ENCODE results near the gene SSMEM1.
"Not testable (repeated sequence)": the region's sequence is repeated elsewhere in the genome, so short reads cannot be mapped to it uniquely, and the experiment has no call there.

The SSMEM1 gene

GRCh38 chr7:130218806-130219620, 11.4 kb downstream of the SSMEM1 start:
- TF ChIP-seq EZH2 (IDR thresholded peaks at IDR 0.05) (no peak), FOXP2 (optimal IDR thresholded peaks at IDR 0.05; ENCODE audit: control extremely low read depth, extremely low read length, insufficient read depth) (no peak), POLR2AphosphoS5 (IDR thresholded peaks at IDR 0.05; ENCODE audit: borderline replicate concordance, low read depth, low read length) (no peak)
- DNase-seq (ENCODE audit: low read depth, low spot score), result no peak
- Histone ChIP-seq H3K27ac (no peak overlapping the region), H3K9ac (ENCODE audit: insufficient read length) (no peak overlapping the region), H3K9me3 (ENCODE audit: low read depth, low read length) (no peaks in the 10 kb centered on the region), H3K4me3 (no peak overlapping the region), H3K36me3 (ENCODE audit: insufficient read depth, low read length) (no peaks in the 10 kb centered on the region)

- H3K36me3 ChIP-seq (ENCODE audit: insufficient read depth, low read length), result no peaks in the 10 kb centered on the region
- no peak overlapping the region for H3K4me3 ChIP-seq
- H3K27ac ChIP-seq, result no peak overlapping the region
- TF ChIP-seq FOXP2 (optimal IDR thresholded peaks at IDR 0.05; ENCODE audit: control extremely low read depth, extremely low read length, insufficient read depth), result no peak
- TF ChIP-seq EZH2 (IDR thresholded peaks at IDR 0.05), result no peak
- no peak for TF ChIP-seq POLR2AphosphoS5 (IDR thresholded peaks at IDR 0.05; ENCODE audit: borderline replicate concordance, low read depth, low read length)
- DNase-seq (ENCODE audit: low read depth, low spot score), result no peak
- no peaks in the 10 kb centered on the region for H3K9me3 ChIP-seq (ENCODE audit: low read depth, low read length)
- no peak overlapping the region for H3K9ac ChIP-seq (ENCODE audit: insufficient read length)
Measured at GRCh38 chr7:130219871-130220270, 12.2 kb downstream of the SSMEM1 start.

DNA sequence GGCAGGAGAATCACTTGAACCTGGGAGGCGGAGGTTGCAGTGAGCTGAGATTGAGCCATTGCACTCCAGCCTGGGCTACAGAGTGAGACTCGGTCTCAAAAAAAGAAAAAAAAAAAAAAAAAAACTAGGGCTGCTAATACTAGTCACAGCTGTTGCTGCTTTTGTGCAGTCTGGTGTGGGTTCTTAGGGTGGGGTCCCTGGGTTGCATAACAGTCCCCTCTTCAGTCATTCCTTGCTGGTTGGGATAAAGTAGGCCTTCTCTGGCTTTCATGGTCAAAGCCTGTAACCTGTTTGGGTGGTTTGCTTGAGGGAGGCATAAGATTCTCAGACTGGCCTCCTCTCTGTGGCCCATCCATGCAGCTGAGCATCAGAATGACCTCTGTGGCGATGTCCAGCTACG, 14.1 kb downstream of the SSMEM1 start:
- Histone ChIP-seq H3K4me3 (no peak overlapping the region), H3K9ac (ENCODE audit: insufficient read length) (no peak overlapping the region), H3K27ac (no peak overlapping the region), H3K36me3 (ENCODE audit: insufficient read depth, low read length) (no peaks in the 10 kb centered on the region), H3K9me3 (ENCODE audit: low read depth, low read length) (no peaks in the 10 kb centered on the region)
- DNase-seq (ENCODE audit: low read depth, low spot score), result no peak
- no peak for TF ChIP-seq FOXP2 (optimal IDR thresholded peaks at IDR 0.05; ENCODE audit: control extremely low read depth, extremely low read length, insufficient read depth)
- TF ChIP-seq EZH2 (IDR thresholded peaks at IDR 0.05), result no peak
- no peak for TF ChIP-seq POLR2AphosphoS5 (IDR thresholded peaks at IDR 0.05; ENCODE audit: borderline replicate concordance, low read depth, low read length)

DNA sequence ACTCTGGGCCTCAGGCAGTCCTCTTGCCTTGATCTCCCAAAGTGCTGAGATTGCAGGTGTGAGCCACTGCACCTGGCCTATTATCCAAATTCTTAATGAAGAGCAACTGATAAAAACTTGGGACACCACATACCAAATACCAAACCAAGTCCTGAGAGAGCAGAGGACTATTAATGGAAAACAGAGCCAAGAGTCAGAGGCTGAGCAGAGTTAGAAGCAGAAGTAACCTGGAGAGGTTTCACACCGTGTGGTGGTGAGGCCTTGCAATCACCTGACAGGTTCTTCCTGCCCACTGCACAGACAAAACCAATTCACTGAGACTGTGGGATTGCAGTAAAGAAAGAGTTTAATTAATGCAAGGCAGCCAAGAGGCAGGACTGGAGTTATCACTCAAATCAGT, 16.0 kb downstream of the SSMEM1 start:
- TF ChIP-seq POLR2AphosphoS5 (IDR thresholded peaks at IDR 0.05; ENCODE audit: borderline replicate concordance, low read depth, low read length) (no peak), FOXP2 (optimal IDR thresholded peaks at IDR 0.05; ENCODE audit: control extremely low read depth, extremely low read length, insufficient read depth) (no peak), EZH2 (IDR thresholded peaks at IDR 0.05) (no peak)
- no peaks in the 10 kb centered on the region for H3K36me3 ChIP-seq (ENCODE audit: insufficient read depth, low read length)
- no peak overlapping the region for H3K27ac ChIP-seq
- H3K4me3 ChIP-seq, result no peak overlapping the region
- no peak overlapping the region for H3K9ac ChIP-seq (ENCODE audit: insufficient read length)
- DNase-seq (ENCODE audit: low read depth, low spot score), result no peak
- no peaks in the 10 kb centered on the region for H3K9me3 ChIP-seq (ENCODE audit: low read depth, low read length)

- no peak for DNase-seq (ENCODE audit: low read depth, low spot score)
- H3K9me3 ChIP-seq (ENCODE audit: low read depth, low read length), result no peaks in the 10 kb centered on the region
- no peak overlapping the region for H3K27ac ChIP-seq
- no peak overlapping the region for H3K4me3 ChIP-seq
- no peak overlapping the region for H3K9ac ChIP-seq (ENCODE audit: insufficient read length)
- no peaks in the 10 kb centered on the region for H3K36me3 ChIP-seq (ENCODE audit: insufficient read depth, low read length)
- no peak for TF ChIP-seq EZH2 (IDR thresholded peaks at IDR 0.05)
- no peak for TF ChIP-seq POLR2AphosphoS5 (IDR thresholded peaks at IDR 0.05; ENCODE audit: borderline replicate concordance, low read depth, low read length)
- TF ChIP-seq FOXP2 (optimal IDR thresholded peaks at IDR 0.05; ENCODE audit: control extremely low read depth, extremely low read length, insufficient read depth), result no peak
Measured at GRCh38 chr7:130224210-130224609, 16.6 kb downstream of the SSMEM1 start.

- not testable (repeated sequence) for H3K36me3 ChIP-seq (ENCODE audit: insufficient read depth, low read length); H3K9ac ChIP-seq (ENCODE audit: insufficient read length); H3K4me3 ChIP-seq; DNase-seq (ENCODE audit: low read depth, low spot score); H3K9me3 ChIP-seq (ENCODE audit: low read depth, low read length); H3K27ac ChIP-seq
Measured at GRCh38 chr7:130224923-130225322, 17.3 kb downstream of the SSMEM1 start.

GRCh38 chr7:130226333-130226732, 18.7 kb downstream of the SSMEM1 start:
- Histone ChIP-seq H3K27ac (no peak overlapping the region), H3K4me3 (no peak overlapping the region), H3K9ac (ENCODE audit: insufficient read length) (no peak overlapping the region), H3K36me3 (ENCODE audit: insufficient read depth, low read length) (no peaks in the 10 kb centered on the region), H3K9me3 (ENCODE audit: low read depth, low read length) (no peaks in the 10 kb centered on the region)
- TF ChIP-seq EZH2 (IDR thresholded peaks at IDR 0.05), result no peak
- no peak for TF ChIP-seq FOXP2 (optimal IDR thresholded peaks at IDR 0.05; ENCODE audit: control extremely low read depth, extremely low read length, insufficient read depth)
- TF ChIP-seq POLR2AphosphoS5 (IDR thresholded peaks at IDR 0.05; ENCODE audit: borderline replicate concordance, low read depth, low read length), result no peak
- no peak for DNase-seq (ENCODE audit: low read depth, low spot score)

- no peak overlapping the region for H3K9ac ChIP-seq (ENCODE audit: insufficient read length)
- no peak overlapping the region for H3K4me3 ChIP-seq
- no peak for TF ChIP-seq EZH2 (IDR thresholded peaks at IDR 0.05)
- no peak for TF ChIP-seq POLR2AphosphoS5 (IDR thresholded peaks at IDR 0.05; ENCODE audit: borderline replicate concordance, low read depth, low read length)
- no peak for TF ChIP-seq FOXP2 (optimal IDR thresholded peaks at IDR 0.05; ENCODE audit: control extremely low read depth, extremely low read length, insufficient read depth)
- no peaks in the 10 kb centered on the region for H3K36me3 ChIP-seq (ENCODE audit: insufficient read depth, low read length)
- H3K27ac ChIP-seq, result no peak overlapping the region
- no peak for DNase-seq (ENCODE audit: low read depth, low spot score)
- no peaks in the 10 kb centered on the region for H3K9me3 ChIP-seq (ENCODE audit: low read depth, low read length)
Measured at GRCh38 chr7:130227883-130228575, 20.4 kb downstream of the SSMEM1 start.

Measured in SK-N-MC (cell line).